Ascending aorta (tissue), 2 donors: ENCODE results near the gene NACC2. TPM values are rescaled to one million over a fixed set of nuclear protein-coding genes. Genes with fewer than 3 reads are reported as not detected.

Experiments used
- DNase-seq, 2 donors: peaks; one replicate each; pipeline ENCODE4 v3.0.0-alpha.2; 2019; ENCODE audit warnings: low spot score in 2 of 2
- H3K27ac ChIP-seq, 2 donors: fragments of 200-600 bp; sonication (generic); one replicate each; pipeline ENCODE4 v1.5.1; 2016 to 2017; ENCODE audit warnings: mild to moderate bottlenecking in 1 of 2
- H3K27me3 ChIP-seq: fragments of 200-600 bp; sonication (generic); one replicate; pipeline ENCODE4 v1.5.1; 2017
- H3K36me3 ChIP-seq, 2 donors: fragments of 200-600 bp; sonication (generic); one replicate each; pipeline ENCODE4 v1.5.1; 2016
- H3K4me1 ChIP-seq, 2 donors: fragments of 200-600 bp; sonication (generic); one replicate each; pipeline ENCODE4 v1.5.1; 2016 to 2017; ENCODE audit warnings: mild to moderate bottlenecking in 1 of 2
- H3K4me3 ChIP-seq, 2 donors: fragments of 200-600 bp; sonication (generic); one replicate each; pipeline ENCODE4 v1.5.1; 2016 to 2017; ENCODE audit warnings: mild to moderate bottlenecking in 1 of 2
- H3K9me3 ChIP-seq, 2 donors: fragments of 200-600 bp; sonication (generic); one replicate each; pipeline ENCODE4 v1.5.1; 2016
- intact Hi-C: fragments of 100-400 bp; cut with DNase I; formaldehyde crosslinking; loops from one replicate; pipeline ENCODE4 v1.15.1; 2023
- total RNA-seq: library from RNA; depleted of rRNA; stranded (reverse); fragments of >200 nt; gene quantifications from one replicate; pipeline ENCODE4 v1.1.0, GENCODE V29; 2016
- TF ChIP-seq, protein P1 (sequence below), 3 experiments: fragments of 200-600 bp in 2 of 3; fragments of 450-650 bp in 1 of 3; sonication (generic) in 2 of 3; IDR thresholded peaks; one replicate each; pipeline ENCODE4 v1.5.1; 2016 to 2019; ENCODE audit warnings: antibody characterized with exemption in 3 of 3, mild to moderate bottlenecking in 1 of 3, moderate library complexity in 1 of 3

NACC2 gene
- total RNA-seq, 1 donor from 2014 or later: 72.2 TPM

DNA sequence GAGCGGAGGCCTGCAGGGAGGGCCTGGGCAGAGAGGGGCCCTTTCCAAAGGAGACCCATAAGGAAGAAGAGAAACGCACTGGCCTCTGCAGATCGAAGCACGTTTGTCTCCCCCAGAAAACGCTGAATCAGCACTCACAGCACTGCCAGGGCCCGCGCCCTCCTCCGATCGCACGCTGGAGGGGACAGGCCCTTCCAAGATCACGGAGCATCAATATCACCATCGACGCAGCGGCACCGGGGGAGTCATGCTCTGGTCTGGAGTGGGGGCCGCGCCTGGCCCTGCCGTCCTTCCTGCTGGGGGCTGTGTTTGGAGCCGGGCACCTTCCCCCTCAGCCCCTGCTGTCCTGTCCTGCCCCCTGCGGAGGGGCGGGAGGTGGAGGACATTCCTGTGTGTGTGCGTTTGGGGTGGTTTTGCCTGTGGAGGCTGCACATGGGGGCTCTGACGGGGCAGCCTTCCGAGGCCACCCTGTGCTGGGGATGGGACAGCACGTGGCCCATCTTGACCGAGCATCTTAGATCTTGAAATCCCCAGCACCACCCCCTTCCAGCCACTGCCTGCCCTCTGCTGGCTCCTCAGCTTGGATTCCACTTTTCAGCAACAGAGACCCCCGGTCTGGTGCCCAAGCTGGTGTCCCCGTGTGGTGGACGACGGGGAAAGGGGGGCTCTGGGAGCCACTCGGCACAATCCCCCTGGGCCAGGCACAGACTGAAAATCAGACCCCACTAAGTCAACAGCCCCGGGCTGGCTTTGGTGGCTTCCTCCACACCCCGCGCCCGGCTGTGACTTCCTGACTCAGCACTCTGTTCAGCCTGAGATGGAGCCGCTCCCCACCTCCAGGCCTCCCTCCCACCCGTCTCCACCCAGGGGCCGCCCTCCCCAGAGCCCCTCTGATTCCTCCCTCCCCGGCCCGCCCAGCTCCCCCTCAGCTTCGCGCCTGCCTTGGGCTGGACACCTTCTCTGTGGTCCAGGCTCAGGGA, 15.3 kb upstream of the NACC2 start:
- no peak for DNase-seq
- peaks cover 6 to 16% of the 10 kb centered on the region in 2 donors for H3K36me3 ChIP-seq
- intact Hi-C loops: no loop called here
- H3K4me3 ChIP-seq: peak overlapping the region; percentile 43 to 58
- peak overlapping the region; percentile 31 to 41 for H3K27ac ChIP-seq
- no peaks in the 10 kb centered on the region for H3K9me3 ChIP-seq
- H3K4me1 ChIP-seq: peaks cover 19 to 27% of the 10 kb centered on the region in 2 donors
- no peaks in the 10 kb centered on the region for H3K27me3 ChIP-seq
- TF ChIP-seq, protein P1, sequence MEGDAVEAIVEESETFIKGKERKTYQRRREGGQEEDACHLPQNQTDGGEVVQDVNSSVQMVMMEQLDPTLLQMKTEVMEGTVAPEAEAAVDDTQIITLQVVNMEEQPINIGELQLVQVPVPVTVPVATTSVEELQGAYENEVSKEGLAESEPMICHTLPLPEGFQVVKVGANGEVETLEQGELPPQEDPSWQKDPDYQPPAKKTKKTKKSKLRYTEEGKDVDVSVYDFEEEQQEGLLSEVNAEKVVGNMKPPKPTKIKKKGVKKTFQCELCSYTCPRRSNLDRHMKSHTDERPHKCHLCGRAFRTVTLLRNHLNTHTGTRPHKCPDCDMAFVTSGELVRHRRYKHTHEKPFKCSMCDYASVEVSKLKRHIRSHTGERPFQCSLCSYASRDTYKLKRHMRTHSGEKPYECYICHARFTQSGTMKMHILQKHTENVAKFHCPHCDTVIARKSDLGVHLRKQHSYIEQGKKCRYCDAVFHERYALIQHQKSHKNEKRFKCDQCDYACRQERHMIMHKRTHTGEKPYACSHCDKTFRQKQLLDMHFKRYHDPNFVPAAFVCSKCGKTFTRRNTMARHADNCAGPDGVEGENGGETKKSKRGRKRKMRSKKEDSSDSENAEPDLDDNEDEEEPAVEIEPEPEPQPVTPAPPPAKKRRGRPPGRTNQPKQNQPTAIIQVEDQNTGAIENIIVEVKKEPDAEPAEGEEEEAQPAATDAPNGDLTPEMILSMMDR (IDR thresholded peaks at IDR 0.05): peak in 2 of 3 experiments; percentile 4 to 5

DNA sequence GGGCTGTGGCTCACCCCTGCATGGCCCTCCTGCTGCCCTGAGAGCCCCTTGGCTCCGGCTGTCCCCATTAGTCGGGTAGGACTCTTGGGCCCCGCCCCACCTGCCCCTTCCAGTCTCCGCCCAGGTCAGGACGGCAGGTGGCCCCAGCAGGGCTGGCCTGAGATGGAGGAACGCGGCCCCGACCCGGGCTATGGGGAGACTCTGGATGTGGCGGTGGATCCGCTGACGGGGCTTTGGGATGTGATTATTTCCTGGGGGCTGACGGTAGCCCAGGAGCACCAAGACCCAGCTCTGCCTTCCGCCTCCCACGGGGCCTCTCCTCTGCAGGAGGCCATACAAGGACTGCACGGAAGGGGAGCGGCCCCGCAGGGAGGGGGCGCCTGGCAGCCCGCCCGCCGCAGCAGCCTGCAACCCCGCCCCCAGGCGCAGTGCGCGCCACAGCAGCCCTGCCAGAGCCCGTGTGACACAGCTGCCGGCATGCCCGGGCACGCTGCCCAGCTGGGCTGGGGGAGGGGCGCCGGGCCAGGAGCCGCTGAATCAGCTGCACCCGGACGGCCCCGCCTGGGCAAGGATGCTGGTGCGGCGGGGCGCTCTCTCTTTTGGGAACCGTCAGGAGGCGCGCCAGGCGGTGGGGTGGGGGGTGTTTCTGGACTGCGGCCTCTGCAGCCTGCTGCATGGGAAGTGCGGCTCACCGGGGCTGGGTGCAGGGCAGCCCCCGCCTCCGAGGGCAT, 14.4 kb upstream of the NACC2 start:
- no peaks in the 10 kb centered on the region for H3K27me3 ChIP-seq
- DNase-seq: peak; percentile 82 to 98
- H3K27ac ChIP-seq: peak overlapping the region; percentile 59 to 82
- TF ChIP-seq, protein P1 (IDR thresholded peaks at IDR 0.05): peak in 2 of 3 experiments; percentile 22 to 27
- no peaks in the 10 kb centered on the region for H3K9me3 ChIP-seq
- H3K4me3 ChIP-seq: peak overlapping the region; percentile 43 to 58
- H3K4me1 ChIP-seq: peaks cover 21 to 30% of the 10 kb centered on the region in 2 donors
- intact Hi-C loops: loop anchor here (1.0 kb wide), 3 partner anchors 9 to 57 kb away; partner anchors contain the start of genes NACC2 and TMEM250
- H3K36me3 ChIP-seq: peaks cover 0 to 7% of the 10 kb centered on the region in 2 donors

- H3K27ac ChIP-seq: peak overlapping the region; percentile 59 to 82
- peaks cover 21 to 30% of the 10 kb centered on the region in 2 donors for H3K4me1 ChIP-seq
- TF ChIP-seq, protein P1 (IDR thresholded peaks at IDR 0.05): no peak
- intact Hi-C loops: loop anchor here (1.0 kb wide), 3 partner anchors 10 to 56 kb away; partner anchors contain the start of genes NACC2 and TMEM250
- no peaks in the 10 kb centered on the region for H3K9me3 ChIP-seq
- peak overlapping the region in 1 of 2 donors; percentile 58 for H3K4me3 ChIP-seq
- no peak for DNase-seq
- H3K36me3 ChIP-seq: peaks cover 0 to 2% of the 10 kb centered on the region in 2 donors
- H3K27me3 ChIP-seq: no peaks in the 10 kb centered on the region
Observed at GRCh38 chr9:136108648-136109266, 13.7 kb upstream of the NACC2 start.

DNA sequence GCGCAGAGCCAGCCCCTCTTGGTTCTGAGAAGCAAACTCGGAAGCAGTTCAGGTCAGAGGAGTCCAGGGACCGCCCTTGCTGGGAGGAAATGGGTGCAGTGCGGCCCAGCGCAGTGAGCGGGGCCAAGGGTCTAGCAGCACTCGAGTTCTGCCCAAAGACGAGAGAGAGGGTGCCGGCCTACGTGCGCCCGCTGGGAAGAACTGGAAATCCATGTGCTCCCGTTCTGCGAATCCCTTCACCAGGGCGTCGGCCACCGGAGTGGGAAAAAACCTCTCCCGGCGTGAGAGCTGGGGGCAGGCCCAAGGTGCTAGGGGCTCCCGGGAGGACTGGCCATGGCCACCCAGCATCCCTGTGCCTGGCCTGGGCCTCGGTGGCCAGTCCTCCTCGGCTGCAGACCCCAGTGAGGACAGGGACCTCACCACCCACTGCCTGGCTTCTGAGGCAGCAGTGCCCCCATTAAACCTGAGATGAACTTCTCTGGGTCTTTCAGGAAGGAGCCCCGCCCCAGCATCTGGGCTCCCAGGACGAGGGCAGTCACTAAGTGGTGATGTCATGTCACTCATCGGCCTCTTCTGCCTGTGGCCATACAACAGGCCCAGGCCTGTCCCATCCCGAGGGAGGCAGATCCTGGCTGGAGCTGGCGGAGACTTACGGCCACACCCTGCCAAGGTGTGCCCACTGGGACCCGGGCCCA, 13.0 kb upstream of the NACC2 start:
- no peak overlapping the region for H3K4me3 ChIP-seq
- peaks cover 21 to 30% of the 10 kb centered on the region in 2 donors for H3K4me1 ChIP-seq
- no peaks in the 10 kb centered on the region for H3K27me3 ChIP-seq
- TF ChIP-seq, protein P1 (IDR thresholded peaks at IDR 0.05): no peak
- intact Hi-C loops: no loop called here
- H3K36me3 ChIP-seq: no peaks in the 10 kb centered on the region
- peak overlapping the region in 1 of 2 donors; percentile 82 for H3K27ac ChIP-seq
- DNase-seq: no peak
- no peaks in the 10 kb centered on the region for H3K9me3 ChIP-seq
